HK-2 (cell line): ENCODE data around the gene LRP1B.
"Not testable (repeated sequence)": the region's sequence is repeated elsewhere in the genome, so short reads cannot be mapped to it uniquely, and the experiment has no call there.

Source experiments
- DNase-seq: peaks from one replicate; pipeline ENCODE4 v3.0.0-alpha.2; 2018; ENCODE audit not compliant: unreplicated experiment

Gene LRP1B

DNA sequence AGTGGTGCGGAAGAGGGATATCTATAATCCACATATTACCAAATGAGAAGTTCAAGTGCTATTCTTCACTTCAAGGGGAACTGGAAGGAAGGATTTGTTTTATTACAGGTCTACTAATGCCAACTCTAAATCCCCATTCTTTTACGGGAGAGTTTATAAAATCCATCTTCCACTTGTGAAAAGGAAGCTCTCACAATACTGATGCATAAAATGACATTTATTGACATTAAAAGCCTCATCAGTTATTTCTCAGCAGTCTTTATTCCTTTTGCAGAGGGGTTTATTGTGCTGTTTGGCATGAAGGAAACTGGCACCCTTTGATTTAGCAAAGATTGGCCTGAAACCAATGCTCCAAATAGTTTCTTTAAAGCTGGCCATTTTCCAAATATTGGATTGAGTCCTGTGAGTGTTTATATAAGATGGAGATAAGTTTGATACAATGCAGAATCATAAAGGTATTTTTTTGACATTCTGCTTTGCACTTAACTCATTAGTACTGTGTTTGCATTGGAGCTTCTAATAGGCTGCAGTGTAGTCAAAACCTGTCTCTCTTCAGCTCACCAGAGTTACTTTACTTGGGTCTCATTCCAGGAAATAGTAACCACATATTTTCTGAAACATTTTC lies 26.6 kb downstream of the LRP1B start:
- no peak for DNase-seq

DNA sequence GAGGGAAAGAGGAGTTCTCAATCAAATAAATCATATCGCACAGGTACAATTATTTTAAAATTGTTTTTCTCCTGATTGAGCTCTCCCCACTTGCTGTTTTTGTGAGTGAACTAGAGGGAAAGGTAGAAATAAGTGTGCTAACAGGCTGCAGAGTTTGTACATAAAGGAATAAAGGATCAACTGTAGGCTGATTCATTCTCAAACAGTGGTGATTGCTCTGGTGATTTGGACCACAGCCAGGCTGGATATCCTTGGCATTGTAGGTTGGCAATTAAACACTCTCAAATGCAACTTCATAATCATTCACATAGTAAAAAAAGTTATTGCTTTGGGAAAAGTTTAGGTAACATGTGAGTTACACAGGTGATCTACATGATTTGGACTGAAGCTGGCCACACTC lies 29.8 kb downstream of the LRP1B start:
- no peak for DNase-seq

DNA sequence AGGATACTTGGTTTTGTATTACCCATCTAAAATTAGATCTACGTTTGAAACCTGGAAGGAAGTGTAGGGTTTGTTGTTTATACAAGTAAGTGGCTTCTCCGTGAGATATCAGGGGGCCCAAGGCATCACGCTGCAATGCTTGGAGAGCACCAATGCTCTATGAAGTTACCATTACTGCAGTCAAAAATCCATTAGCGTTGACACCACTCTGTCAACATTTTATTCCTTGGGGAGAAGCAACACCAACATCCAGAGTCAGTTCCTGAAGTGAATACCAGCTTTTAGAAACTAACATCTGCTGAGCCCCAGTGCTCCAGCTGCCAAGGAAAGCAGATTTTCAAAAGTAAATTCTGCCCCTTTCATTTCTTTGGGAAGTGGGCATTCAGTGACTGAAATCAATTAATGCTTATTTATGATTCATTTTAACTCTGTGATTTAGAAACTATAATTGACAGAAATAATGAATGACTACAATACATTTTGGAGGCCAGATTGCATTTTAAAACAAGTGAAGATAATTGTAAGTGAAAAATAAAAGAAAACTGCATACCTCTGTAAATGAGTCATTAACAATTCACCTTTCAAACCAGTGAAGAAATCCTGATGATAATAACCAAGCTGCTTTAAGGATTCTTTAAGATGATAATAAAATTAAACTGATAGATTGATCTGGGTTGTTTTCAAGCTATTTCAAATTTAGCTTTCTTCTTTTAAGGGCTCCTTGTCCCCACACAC lies 30.5 kb downstream of the LRP1B start:
- DNase-seq = no peak

DNA sequence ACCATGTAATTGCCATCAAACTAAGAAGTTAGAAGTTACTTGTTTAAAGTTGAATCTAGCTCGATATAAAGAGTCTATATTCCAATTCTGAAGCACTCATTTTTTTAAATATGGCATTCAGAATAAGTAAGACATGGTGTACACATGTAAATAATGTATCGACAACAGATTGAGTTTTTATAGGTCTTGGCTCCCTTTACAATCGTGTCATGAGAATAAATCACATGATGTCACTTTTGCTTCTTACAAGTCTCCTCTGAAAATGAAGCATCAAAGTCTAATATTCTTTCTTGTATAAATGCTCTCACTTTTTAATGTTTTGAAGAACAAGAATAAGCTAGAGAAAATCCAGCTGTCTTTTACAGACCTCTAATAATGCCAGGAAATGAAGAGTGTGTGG lies 33.1 kb downstream of the LRP1B start:
- no peak for DNase-seq

DNA sequence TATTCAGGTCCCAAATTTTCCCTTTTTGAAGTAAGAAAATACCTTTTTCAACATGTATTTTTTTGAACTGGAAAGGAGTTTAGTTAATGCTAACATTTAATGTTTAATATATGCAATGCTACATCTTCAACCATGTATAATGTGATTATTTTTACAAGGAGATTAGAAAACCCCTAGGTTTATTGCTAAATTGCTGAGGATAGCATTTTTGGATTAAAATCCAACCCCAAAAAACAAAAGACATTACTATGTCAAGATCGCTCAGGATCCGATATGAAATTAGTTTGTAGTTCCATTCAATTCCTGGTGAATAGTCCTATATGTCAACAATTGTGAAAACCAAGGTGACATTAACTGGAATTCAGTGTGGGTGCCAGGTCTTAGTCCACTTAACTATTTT lies 35.2 kb downstream of the LRP1B start:
- DNase-seq = no peak

DNA sequence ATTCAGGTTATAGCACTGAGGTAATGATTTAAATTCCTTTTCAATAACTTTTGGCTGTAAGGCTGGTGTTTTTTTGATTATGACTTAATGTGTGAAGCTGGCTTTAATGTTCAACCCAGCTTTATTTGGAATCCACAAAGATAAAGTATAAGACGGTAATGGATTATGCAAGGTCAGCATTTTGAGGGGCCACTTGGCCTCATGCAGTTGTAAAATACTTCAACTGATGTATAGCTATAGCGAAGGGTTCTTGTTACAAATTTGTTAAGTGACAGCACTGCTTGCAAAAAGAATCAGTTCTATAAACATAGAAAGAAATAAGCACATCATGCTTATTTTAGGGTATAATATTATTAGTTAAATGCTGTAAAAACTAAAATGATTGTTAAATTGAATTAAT lies 36.6 kb downstream of the LRP1B start:
- no peak for DNase-seq

DNA sequence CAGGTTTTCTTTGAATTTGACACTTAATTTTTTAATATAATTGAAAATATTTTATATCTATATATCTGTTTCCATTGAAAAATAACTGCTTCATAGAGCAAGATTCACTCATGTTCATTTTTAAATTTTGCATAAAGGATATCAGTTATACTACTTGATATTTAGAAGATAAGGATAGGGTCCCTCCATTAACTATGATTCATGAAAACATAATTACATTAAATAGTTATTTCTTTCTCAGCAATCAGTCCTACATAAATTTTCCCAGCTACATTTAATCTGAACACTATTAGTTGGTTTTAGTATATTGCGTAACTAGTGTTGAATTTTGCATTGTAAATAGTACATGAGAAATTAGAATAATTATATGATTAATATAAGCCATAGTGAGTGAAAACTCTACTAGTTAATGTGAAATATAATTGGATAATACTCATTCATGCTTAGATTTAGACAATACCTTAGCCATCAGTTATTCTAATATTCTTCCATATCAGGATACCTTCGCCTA lies 42.7 kb downstream of the LRP1B start:
- DNase-seq = no peak

DNA sequence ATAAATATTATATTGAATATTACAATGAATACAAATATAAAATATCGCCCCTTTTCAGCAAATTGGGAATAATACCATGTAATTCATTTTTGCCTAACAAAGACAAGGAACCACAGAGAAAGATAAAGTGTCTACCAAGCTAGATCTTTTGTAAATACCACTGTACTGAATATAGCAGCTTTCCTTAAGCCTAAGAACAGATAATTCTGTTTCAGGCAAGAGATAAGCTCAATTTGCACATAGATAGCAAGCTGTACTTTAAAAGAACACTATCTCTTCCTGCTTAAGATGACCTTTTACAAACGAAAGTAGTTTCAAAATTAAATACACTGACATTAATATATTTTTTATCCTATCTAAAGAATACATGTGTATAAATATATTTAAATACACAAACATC lies 43.2 kb downstream of the LRP1B start:
- not testable (repeated sequence) for DNase-seq

DNA sequence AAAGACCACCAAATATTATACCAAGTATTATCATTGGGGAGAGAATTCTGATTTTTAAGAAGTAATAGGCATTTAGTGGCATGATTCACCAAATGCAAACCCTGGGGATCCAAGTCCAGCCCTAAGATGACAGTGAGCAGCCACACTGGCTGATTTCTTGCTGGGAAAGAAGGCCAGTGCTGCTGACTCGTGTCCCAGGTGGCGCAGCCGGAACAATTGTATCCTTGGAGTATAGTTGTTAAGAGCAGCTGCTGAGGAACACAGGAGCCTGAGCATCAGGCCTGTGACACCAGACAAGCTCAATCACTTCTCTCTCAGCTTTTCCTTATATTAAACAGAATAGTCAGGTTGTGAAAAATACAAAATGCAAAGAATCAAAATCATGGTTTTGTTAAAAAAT lies 48.4 kb downstream of the LRP1B start:
- no peak for DNase-seq

DNA sequence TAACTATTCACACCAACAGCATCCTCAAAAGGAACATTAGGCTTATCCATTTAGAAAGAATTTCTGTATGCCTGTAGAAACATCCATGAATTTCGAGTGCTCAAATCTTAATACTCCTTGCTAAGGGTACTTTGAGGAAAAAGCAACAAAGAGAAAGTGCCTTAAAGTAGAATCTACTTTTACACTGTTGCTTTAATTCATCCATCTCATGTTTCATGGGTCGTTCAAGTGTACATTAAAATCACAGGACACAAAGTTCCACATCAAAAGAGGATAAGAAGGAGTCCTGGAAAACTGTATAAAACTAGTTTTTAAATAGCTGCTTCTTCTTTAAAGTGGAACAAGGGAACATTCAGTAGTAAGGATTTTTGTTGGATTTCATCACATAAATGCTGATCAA lies 54.5 kb downstream of the LRP1B start:
- no peak for DNase-seq

DNA sequence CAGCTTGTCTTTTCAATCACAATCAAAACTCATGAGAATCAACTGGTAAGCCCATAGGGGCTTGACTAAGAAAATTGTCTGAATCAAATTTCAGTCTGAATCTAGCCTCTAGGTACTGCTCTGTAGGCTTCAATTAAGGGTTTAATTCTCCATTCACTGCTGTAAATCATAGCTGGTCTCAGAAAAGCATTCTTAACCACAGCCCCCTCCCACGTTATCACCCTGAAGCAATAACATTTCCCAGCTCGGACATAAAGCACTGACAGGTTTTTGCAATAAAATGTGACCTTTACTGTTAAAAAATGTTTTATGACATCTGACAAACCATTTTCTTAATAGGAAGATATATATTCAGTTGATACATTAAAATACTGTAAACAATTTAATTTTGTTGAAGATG lies 55.0 kb downstream of the LRP1B start:
- no peak for DNase-seq

DNA sequence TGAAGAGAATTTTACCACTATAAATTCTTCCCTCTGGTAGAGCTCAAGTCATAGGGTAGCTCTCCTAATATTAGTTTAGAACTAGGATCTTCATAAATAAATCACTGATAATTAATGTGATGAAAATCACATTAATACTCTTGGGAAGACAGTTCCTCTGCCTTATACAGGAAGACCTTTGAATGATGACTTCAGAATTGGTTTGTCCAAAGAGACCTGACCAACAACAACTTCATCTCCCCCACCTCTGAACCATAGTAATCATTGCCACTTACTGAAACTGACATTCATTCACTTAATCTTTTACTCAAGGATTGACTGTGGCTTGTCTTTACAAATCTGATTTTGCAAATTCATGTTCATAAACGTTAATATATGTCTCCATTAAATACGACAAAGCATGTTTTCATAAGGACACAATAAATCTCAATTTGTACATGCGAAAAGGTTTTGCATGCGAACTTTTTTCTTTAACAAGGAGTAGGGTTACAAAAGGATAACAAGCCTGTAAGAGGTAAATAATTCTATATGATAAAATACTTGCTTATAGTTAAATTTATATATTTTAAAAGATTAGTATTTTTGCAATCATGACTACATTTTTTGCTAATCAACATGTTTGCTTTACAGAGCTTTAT lies 61.4 kb downstream of the LRP1B start:
- no peak for DNase-seq

DNA sequence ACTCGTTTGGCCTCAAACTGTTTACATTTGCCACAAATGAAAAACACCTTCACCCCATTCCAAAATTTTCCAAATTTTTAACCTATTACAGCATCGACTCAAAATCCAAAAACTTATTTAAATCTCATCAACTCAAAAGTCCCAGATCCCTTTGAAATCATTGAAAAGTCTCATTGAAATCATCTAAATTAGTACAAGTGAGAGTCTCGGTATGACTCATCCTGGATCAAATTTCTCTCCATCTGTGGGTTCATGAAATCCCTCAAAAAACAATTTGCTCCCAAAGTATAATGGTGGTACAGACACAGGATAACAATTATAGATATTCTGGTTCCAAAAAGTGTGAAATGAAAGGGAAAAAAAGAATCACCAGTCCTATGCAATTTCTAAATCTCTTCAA lies 65.1 kb downstream of the LRP1B start:
- DNase-seq = no peak

DNA sequence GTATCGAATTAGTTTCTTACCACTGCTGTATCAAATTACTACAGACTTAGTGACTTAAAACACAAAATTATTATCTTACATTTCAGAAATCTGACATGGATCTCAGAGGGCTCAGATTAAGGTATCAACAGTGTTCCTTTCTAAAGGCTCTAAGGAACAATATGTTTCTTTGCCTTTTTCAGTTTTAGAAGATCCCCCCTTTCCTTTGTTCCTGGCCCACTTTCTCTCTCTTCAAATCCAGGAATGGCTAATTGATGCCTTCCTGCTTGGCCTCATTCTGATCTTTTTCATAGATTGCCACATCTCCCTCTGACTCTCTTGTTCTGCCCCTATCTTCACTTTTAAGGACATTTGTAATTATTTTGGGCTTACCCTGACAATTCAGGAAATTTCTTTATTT lies 65.7 kb downstream of the LRP1B start:
- DNase-seq = no peak

DNA sequence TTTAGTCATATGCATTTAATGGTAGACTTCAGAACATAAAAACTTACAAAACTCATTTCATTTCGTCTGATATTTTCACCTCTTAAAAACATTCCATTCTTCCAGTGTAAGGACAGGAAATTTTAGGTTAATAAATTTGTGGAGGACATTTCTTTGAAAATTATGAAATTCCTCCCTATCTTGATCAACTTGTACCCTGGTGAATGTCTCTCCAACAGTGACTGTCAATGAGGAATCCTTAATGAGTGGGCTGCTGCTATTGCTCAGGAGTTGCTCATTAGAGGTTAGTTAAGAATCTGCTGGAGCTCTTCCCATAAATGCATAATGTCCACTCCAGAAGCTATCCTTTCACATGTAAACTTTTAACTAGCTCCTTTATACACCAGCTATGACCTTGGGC lies 69.1 kb downstream of the LRP1B start:
- no peak for DNase-seq

DNA sequence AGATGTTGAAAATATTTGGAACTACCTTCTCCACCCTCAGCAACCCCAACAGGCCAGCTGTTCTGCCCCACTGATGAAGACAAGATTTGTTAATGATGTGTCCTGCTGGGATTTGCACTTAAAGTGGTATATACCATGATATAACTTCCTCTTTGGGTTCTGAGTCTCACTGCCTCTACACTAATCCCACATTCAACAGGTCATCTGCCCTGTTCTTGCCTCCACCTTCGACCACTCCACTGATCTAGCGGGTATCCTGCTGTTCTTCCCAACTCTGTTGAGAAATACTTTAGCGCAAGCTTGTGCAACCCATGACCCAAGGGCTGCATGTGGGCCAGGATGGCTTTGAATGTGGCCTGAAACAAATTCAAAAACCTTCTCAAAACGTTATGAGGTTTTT lies 72.7 kb downstream of the LRP1B start:
- DNase-seq = no peak

DNA sequence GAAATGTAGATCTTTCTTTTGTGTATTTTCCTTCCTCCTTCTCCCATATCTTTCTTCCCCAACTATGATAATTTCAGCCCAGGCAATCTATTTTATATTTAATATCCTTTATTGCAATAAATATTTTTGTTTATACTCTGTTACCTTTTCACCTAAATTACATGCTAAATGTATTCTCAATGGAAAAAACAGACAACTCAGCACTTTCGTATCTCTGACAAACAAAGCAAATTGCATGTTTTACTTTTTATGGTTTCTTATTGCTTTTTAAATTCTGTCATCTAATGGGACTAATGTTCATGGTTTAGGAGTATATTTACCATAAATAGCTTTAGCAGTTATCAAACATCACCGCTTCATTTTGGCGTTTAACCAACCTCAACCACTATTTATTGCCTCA lies 74.0 kb downstream of the LRP1B start:
- DNase-seq = no peak

DNA sequence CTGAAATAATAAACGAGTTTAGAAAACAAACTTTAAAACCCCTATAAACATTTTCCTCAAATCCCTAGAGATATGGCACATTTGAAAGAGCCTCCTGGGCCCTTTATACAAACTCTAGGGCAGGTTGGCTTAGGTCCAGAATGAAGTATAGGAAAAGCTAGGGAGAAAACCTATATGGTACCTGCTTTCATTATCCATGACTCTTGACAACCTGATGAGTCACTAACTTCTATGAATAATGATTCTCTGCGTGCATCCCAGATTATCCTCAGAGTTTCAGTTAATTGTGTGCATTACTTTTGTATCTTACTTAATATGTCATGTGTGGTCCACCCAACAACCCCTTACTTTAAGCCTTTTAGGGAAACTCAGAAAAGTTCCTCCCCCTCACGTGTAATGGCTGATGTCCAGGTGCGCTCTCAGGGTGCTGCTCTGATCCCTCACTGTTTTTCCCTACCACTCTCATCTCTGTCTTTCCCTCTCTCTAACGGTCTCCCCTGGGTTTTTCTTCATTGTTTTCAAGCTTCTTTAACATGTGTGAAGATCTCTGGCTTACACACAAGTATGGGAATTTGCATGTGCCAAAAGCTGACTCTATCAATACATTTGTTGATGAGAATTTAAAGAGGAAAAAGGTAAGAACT lies 78.5 kb downstream of the LRP1B start:
- DNase-seq = no peak

DNA sequence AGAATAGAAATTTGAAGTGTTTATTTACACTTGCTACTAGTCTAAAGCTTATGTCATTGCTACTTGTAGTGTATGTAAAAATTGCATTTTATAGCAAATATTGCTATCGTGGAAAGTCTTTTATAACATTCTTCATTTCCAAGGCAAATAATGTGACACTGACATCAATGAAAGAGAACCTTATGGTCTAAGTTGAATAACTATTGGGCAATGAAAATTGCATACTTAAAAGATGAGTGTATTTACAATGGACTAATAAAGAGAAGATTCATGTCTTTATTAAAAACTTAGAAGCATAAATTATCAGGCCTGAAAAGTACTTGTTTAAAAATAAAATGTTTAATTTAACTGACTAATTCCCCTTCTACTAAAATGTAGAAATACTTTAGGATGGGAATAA lies 82.2 kb downstream of the LRP1B start:
- no peak for DNase-seq

DNA sequence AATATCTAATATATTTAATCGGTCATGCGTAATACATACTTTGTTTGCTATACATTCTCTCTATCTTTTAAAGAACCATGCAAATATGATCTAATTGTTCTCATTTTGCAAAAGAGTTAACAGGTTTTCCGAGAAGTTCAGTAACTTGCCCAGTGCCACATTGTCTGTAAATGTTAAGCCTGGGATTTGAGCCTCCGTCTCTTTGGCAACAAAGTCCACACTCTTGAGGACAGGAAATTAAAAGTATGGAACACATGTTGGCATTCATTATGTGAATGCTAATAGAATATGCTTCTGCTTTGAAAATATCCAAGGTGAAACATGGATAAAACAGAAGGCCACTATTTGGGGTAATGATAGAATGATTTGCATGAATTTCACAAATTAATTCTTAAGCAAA lies 85.2 kb downstream of the LRP1B start:
- DNase-seq = no peak

DNA sequence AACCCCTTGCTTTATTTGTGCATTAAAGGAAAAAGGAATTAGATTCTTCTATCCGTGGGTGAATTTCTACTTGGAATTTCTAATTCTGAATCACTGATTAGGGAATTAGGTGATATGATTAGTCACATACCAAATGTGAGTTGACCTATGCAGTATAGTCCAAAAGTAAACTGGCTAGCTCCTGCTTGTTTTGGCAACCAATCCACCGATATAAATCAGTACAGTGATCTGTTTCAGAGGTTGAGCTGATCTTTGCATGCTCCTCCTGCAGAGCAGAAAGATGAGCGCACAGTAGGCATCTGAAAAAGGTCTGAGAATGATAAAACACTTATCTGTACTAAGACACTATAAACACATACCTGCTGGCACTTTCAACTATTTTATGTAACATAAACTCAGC lies 86.6 kb downstream of the LRP1B start:
- no peak for DNase-seq

DNA sequence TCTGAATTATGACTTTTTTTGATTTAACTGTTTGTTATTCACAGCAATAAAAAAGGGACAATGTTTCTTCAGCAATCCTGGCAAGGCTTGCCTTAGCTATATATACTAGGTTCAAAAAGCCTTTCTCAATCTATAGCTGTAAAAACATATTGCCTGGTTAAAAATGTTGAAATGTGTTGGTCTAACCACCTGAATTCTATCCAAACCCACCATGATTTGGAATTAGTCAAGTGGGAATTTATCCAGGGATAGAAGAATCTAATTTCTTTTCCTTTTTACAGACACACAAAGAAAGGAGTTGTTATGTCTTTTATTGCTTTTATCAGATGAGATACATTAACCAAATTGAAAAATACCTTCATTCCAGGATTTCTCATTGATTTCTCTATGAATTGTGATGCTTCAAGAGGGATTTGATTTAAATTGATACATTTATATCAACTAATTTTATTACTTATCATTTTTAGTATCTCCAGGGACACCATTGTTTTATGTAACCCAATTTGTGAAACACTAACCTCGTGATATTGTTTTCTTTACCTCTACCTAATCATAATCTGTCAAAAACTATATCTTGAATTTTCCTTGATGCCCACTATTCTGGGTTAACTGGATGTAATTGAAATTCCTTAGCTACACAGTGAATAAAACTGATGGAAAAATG lies 88.1 kb downstream of the LRP1B start:
- DNase-seq = no peak
